ENCODE measurements around the gene GBF1.

- no peak for TF ChIP-seq CEBPB (IDR thresholded peaks at IDR 0.05; ENCODE audit: borderline replicate concordance in 1 of 2, low read depth in 2 of 2, low read length in 2 of 2)
- TF ChIP-seq REST (IDR thresholded peaks at IDR 0.05; ENCODE audit: low read depth, low read length), result no peak
- no peak for TF ChIP-seq SREBF2 (IDR thresholded peaks at IDR 0.05; ENCODE audit: low read length)
Measured at GRCh38 chr10:102327641-102328040, 82.3 kb downstream of the GBF1 start.

Data from GM12878 (cell line).